ENCODE data around the gene SP140L.

The SP140L gene

GRCh38 chr2:230394301-230394700, 67.3 kb downstream of the SP140L start:
- TF ChIP-seq POLR2AphosphoS5 (IDR thresholded peaks at IDR 0.05; ENCODE audit: low read depth, low read length) = no peak

- no peak for TF ChIP-seq SIN3A (IDR thresholded peaks at IDR 0.05; ENCODE audit: borderline replicate concordance, insufficient read depth, low read length)
- no peak for TF ChIP-seq TAF1 (IDR thresholded peaks at IDR 0.05; ENCODE audit: borderline replicate concordance, insufficient read depth, low read length)
Measured at GRCh38 chr2:230400041-230400440, 73.0 kb downstream of the SP140L start.

- no peak for TF ChIP-seq REST (IDR thresholded peaks at IDR 0.05; ENCODE audit: insufficient read depth in 1 of 2, low read depth in 2 of 2, low read length in 2 of 2)
- no peak for TF ChIP-seq TAF1 (IDR thresholded peaks at IDR 0.05; ENCODE audit: borderline replicate concordance, insufficient read depth, low read length)
- no peak for TF ChIP-seq SIN3A (IDR thresholded peaks at IDR 0.05; ENCODE audit: borderline replicate concordance, insufficient read depth, low read length)
- no peak for TF ChIP-seq POLR2AphosphoS5 (IDR thresholded peaks at IDR 0.05; ENCODE audit: low read depth, low read length)
- TF ChIP-seq FOXP2 (optimal IDR thresholded peaks at IDR 0.05; ENCODE audit: borderline replicate concordance, extremely low read depth, extremely low read length, insufficient read depth) = no peak
Measured at GRCh38 chr2:230400454-230400853, 73.5 kb downstream of the SP140L start.

GRCh38 chr2:230403746-230404145, 76.8 kb downstream of the SP140L start:
- no peak for TF ChIP-seq REST (IDR thresholded peaks at IDR 0.05; ENCODE audit: insufficient read depth in 1 of 2, low read depth in 2 of 2, low read length in 2 of 2)
- TF ChIP-seq POLR2AphosphoS5 (IDR thresholded peaks at IDR 0.05; ENCODE audit: low read depth, low read length) = no peak
- no peak for TF ChIP-seq SIN3A (IDR thresholded peaks at IDR 0.05; ENCODE audit: borderline replicate concordance, insufficient read depth, low read length)
- no peak for TF ChIP-seq FOXP2 (optimal IDR thresholded peaks at IDR 0.05; ENCODE audit: borderline replicate concordance, extremely low read depth, extremely low read length, insufficient read depth)

GRCh38 chr2:230405824-230406223, 78.8 kb downstream of the SP140L start:
- TF ChIP-seq FOXP2 (optimal IDR thresholded peaks at IDR 0.05; ENCODE audit: borderline replicate concordance, extremely low read depth, extremely low read length, insufficient read depth) (no peak), TAF1 (IDR thresholded peaks at IDR 0.05; ENCODE audit: borderline replicate concordance, insufficient read depth, low read length) (no peak), SIN3A (IDR thresholded peaks at IDR 0.05; ENCODE audit: borderline replicate concordance, insufficient read depth, low read length) (no peak), REST (IDR thresholded peaks at IDR 0.05; ENCODE audit: insufficient read depth in 1 of 2, low read depth in 2 of 2, low read length in 2 of 2) (no peak), POLR2AphosphoS5 (IDR thresholded peaks at IDR 0.05; ENCODE audit: low read depth, low read length) (no peak)

- TF ChIP-seq REST (IDR thresholded peaks at IDR 0.05; ENCODE audit: insufficient read depth in 1 of 2, low read depth in 2 of 2, low read length in 2 of 2) = no peak
Measured at GRCh38 chr2:230408244-230408842, 81.3 kb downstream of the SP140L start.

All from PFSK-1 (cell line).